ENCODE data around the gene SPATA32.

DNA sequence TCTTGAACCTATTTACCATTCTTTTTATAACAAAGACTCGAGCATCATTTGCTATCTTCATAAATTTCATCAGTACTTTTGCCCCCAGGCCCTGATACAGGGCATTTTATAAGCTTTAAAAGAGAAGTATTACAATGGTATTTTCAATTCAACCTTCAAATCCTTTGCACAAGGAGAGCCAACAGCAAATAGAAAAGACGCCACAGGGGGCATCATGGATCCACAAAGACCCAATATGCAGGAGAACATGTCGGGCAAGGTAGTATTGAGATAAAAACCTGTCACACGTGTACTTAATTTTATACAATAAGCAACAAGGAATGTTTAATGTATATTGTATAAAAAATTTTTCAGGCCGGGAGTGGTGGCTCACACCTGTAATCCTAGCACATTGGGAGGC lies 44.7 kb upstream of the SPATA32 start:
- TF ChIP-seq POLR2AphosphoS5 (IDR thresholded peaks at IDR 0.05; ENCODE audit: low read depth, low read length) (no peak), CBX3 (IDR thresholded peaks at IDR 0.05; ENCODE audit: low read depth) (no peak), POLR2A (IDR thresholded peaks at IDR 0.05; ENCODE audit: borderline replicate concordance, extremely low read depth, insufficient read depth, insufficient read length) (no peak)
- TF ChIP-seq, protein P1, sequence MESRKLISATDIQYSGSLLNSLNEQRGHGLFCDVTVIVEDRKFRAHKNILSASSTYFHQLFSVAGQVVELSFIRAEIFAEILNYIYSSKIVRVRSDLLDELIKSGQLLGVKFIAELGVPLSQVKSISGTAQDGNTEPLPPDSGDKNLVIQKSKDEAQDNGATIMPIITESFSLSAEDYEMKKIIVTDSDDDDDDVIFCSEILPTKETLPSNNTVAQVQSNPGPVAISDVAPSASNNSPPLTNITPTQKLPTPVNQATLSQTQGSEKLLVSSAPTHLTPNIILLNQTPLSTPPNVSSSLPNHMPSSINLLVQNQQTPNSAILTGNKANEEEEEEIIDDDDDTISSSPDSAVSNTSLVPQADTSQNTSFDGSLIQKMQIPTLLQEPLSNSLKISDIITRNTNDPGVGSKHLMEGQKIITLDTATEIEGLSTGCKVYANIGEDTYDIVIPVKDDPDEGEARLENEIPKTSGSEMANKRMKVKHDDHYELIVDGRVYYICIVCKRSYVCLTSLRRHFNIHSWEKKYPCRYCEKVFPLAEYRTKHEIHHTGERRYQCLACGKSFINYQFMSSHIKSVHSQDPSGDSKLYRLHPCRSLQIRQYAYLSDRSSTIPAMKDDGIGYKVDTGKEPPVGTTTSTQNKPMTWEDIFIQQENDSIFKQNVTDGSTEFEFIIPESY (IDR thresholded peaks at IDR 0.05; ENCODE audit: extremely low read depth, insufficient replicate concordance, low read length), result no peak
- TF ChIP-seq, protein P2, sequence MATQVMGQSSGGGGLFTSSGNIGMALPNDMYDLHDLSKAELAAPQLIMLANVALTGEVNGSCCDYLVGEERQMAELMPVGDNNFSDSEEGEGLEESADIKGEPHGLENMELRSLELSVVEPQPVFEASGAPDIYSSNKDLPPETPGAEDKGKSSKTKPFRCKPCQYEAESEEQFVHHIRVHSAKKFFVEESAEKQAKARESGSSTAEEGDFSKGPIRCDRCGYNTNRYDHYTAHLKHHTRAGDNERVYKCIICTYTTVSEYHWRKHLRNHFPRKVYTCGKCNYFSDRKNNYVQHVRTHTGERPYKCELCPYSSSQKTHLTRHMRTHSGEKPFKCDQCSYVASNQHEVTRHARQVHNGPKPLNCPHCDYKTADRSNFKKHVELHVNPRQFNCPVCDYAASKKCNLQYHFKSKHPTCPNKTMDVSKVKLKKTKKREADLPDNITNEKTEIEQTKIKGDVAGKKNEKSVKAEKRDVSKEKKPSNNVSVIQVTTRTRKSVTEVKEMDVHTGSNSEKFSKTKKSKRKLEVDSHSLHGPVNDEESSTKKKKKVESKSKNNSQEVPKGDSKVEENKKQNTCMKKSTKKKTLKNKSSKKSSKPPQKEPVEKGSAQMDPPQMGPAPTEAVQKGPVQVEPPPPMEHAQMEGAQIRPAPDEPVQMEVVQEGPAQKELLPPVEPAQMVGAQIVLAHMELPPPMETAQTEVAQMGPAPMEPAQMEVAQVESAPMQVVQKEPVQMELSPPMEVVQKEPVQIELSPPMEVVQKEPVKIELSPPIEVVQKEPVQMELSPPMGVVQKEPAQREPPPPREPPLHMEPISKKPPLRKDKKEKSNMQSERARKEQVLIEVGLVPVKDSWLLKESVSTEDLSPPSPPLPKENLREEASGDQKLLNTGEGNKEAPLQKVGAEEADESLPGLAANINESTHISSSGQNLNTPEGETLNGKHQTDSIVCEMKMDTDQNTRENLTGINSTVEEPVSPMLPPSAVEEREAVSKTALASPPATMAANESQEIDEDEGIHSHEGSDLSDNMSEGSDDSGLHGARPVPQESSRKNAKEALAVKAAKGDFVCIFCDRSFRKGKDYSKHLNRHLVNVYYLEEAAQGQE (IDR thresholded peaks at IDR 0.05; ENCODE audit: low read depth), result no peak

Data from HCT116 (cell line).